ENCODE data around the gene INSM1. TPM values are rescaled to one million over a fixed set of nuclear protein-coding genes. Genes with fewer than 3 reads are reported as not detected.

INSM1 gene
- total and polyA plus RNA-seq, 2 of the 13 experiments (the other 11 are each of a cell fraction or from before 2014, with no cell fraction given): not detected

DNA sequence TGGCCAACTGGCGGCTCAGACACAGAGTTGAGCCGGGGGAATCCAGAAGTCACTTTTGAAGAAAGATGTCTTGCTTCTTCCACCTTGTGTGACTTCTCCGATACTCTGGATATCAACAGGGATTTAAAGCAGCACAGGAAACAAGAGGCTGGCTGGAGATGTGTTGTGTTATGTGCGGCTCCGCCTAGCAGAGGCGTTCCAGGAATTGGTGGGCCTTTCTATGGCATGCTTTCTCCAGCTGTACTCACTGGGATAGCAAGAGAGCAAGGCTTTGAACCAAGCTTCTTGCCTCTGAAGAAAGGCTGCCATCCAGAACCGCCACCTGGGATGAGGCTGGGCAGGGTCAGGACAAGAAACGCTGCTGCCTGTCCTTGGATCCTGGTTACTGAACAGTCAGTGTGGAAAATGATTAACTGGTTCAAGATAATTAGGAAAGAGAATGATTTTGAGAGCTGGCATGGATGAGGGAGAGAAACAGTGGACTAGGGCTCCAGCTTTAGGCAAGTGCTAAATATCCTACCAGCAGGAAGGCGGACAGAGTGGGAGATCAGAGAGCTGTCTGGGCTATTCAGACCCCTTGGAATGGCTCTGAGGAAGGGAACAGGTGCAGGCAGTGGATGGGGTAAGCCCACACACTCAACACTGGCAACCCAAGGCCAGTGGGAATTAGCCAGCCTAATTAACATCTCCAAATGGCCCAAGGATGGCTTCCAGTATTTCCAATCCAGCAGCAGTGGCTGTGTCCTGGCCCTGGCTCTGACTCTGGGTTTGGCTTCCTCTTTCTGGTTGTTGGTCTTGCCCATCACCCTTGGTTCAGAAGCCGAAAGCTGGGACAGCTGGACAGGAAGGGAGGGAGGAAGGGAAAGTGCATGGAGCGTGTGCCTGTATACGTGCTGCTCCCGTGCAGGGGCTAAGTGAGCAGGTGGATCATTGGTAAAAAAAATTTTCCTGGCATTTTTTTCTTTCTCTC lies 31.9 kb downstream of the INSM1 start:
- H3K79me2 ChIP-seq (ENCODE audit: insufficient read depth, low read length): no peaks in the 10 kb centered on the region
- ATAC-seq (peak; percentile 83), FAIRE-seq (peak; percentile 82), DNase-seq (ENCODE audit: low spot score) (peak; percentile 13)
- intact Hi-C loops (cut with micrococcal nuclease; ENCODE audit: unreplicated experiment) (no loop called here), in situ Hi-C loops (cut with HindIII; ENCODE audit: extremely low pct_ligation_motif_present, low pct_unique_long_range_greater_than_20kb) (no loop called here)
- no peak overlapping the region for H3K4me3 ChIP-seq (replicated peaks in 1 of 3; ENCODE audit: insufficient read depth in 1 of 3, low read depth in 2 of 3, low read length in 3 of 3)
- BruUV-seq (replicated peaks): no TSS peak
- H3K9me3 ChIP-seq (ENCODE audit: low read length): no peaks in the 10 kb centered on the region
- POLR2A ChIA-PET: no interaction called here
- no peak overlapping the region for H2AFZ ChIP-seq (ENCODE audit: low read length)
- H3K4me2 ChIP-seq (ENCODE audit: low read depth, low read length): no peak overlapping the region
- no peaks in the 10 kb centered on the region for H4K20me1 ChIP-seq (ENCODE audit: insufficient read depth, low read length)
- H3K4me1 ChIP-seq (ENCODE audit: insufficient read depth, low read length): peaks cover 12% of the 10 kb centered on the region
- WGBS (ENCODE audit: low lambda C conversion rate): 87% methylated on average over 13 of the region's 13 CpGs
- no peak overlapping the region for H3K27ac ChIP-seq (ENCODE audit: extremely low read length, insufficient read depth, low read length)
- no peak overlapping the region for H3K9ac ChIP-seq (ENCODE audit: insufficient read depth, low read depth, low read length)
- no peaks in the 10 kb centered on the region; a peak in 2 of 5 replicates for H3K36me3 ChIP-seq (replicated peaks in 1 of 2; ENCODE audit: control insufficient read depth in 1 of 2, insufficient read depth in 2 of 2, low read length in 2 of 2)
- H3K27me3 ChIP-seq (ENCODE audit: control insufficient read depth in 1 of 2, insufficient read depth in 2 of 2, low read length in 2 of 2): no peaks in the 10 kb centered on the region
- CTCF ChIA-PET (ENCODE audit: low intra/inter-chr PET ratio, low total read pairs): no interaction called here
- TF ChIP-seq SAP130 (CRISPR knock-in tag; IDR thresholded peaks at IDR 0.05; ENCODE audit: low read depth) (no peak), ATRX (CRISPR knock-in tag; IDR thresholded peaks at IDR 0.05; ENCODE audit: borderline replicate concordance) (no peak), TAF1 (CRISPR knock-in tag; IDR thresholded peaks at IDR 0.05) (no peak), HOXA3 (CRISPR knock-in tag; IDR thresholded peaks at IDR 0.05) (no peak), SMARCC2 (IDR thresholded peaks at IDR 0.05) (no peak), SOX6 (IDR thresholded peaks at IDR 0.05) (no peak), SOX6 (CRISPR knock-in tag; IDR thresholded peaks at IDR 0.05) (peak; percentile 30; the same call in 1 of the 2 replicates), GABPB1 (CRISPR knock-in tag; IDR thresholded peaks at IDR 0.05) (no peak), ZNF672 (CRISPR knock-in tag; IDR thresholded peaks at IDR 0.05) (no peak), SUZ12 (IDR thresholded peaks at IDR 0.05; ENCODE audit: low read depth, low read length) (no peak), ZNF329 (CRISPR knock-in tag; IDR thresholded peaks at IDR 0.05; ENCODE audit: low read depth) (no peak), MAFG (CRISPR knock-in tag; IDR thresholded peaks at IDR 0.05) (no peak), MIER2 (CRISPR knock-in tag; IDR thresholded peaks at IDR 0.05) (no peak), ZNF577 (CRISPR knock-in tag; IDR thresholded peaks at IDR 0.05; ENCODE audit: borderline replicate concordance, low read depth) (no peak), MEIS2 (CRISPR knock-in tag; IDR thresholded peaks at IDR 0.05) (no peak), PPARG (CRISPR knock-in tag; conservative IDR thresholded peaks at IDR 0.05) (no peak), PAX8 (CRISPR knock-in tag; IDR thresholded peaks at IDR 0.05; ENCODE audit: borderline replicate concordance) (no peak), PHF21A (CRISPR knock-in tag; IDR thresholded peaks at IDR 0.05) (no peak), ZNF841 (CRISPR knock-in tag; IDR thresholded peaks at IDR 0.05; ENCODE audit: borderline replicate concordance) (no peak)
- TF ChIP-seq, protein P1, sequence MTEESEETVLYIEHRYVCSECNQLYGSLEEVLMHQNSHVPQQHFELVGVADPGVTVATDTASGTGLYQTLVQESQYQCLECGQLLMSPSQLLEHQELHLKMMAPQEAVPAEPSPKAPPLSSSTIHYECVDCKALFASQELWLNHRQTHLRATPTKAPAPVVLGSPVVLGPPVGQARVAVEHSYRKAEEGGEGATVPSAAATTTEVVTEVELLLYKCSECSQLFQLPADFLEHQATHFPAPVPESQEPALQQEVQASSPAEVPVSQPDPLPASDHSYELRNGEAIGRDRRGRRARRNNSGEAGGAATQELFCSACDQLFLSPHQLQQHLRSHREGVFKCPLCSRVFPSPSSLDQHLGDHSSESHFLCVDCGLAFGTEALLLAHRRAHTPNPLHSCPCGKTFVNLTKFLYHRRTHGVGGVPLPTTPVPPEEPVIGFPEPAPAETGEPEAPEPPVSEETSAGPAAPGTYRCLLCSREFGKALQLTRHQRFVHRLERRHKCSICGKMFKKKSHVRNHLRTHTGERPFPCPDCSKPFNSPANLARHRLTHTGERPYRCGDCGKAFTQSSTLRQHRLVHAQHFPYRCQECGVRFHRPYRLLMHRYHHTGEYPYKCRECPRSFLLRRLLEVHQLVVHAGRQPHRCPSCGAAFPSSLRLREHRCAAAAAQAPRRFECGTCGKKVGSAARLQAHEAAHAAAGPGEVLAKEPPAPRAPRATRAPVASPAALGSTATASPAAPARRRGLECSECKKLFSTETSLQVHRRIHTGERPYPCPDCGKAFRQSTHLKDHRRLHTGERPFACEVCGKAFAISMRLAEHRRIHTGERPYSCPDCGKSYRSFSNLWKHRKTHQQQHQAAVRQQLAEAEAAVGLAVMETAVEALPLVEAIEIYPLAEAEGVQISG (CRISPR knock-in tag; IDR thresholded peaks at IDR 0.05): no peak
- TF ChIP-seq, protein P2, sequence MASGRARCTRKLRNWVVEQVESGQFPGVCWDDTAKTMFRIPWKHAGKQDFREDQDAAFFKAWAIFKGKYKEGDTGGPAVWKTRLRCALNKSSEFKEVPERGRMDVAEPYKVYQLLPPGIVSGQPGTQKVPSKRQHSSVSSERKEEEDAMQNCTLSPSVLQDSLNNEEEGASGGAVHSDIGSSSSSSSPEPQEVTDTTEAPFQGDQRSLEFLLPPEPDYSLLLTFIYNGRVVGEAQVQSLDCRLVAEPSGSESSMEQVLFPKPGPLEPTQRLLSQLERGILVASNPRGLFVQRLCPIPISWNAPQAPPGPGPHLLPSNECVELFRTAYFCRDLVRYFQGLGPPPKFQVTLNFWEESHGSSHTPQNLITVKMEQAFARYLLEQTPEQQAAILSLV (CRISPR knock-in tag; IDR thresholded peaks at IDR 0.05; ENCODE audit: borderline replicate concordance): no peak
- TF ChIP-seq, protein P3, sequence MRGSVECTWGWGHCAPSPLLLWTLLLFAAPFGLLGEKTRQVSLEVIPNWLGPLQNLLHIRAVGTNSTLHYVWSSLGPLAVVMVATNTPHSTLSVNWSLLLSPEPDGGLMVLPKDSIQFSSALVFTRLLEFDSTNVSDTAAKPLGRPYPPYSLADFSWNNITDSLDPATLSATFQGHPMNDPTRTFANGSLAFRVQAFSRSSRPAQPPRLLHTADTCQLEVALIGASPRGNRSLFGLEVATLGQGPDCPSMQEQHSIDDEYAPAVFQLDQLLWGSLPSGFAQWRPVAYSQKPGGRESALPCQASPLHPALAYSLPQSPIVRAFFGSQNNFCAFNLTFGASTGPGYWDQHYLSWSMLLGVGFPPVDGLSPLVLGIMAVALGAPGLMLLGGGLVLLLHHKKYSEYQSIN (CRISPR knock-in tag; IDR thresholded peaks at IDR 0.05; ENCODE audit: borderline replicate concordance): no peak

Data from HepG2 (cell line).